HFFc6 (cell line): Measurements from ENCODE around the gene NR1D1. TPM values are rescaled to one million over a fixed set of nuclear protein-coding genes. Genes with fewer than 3 reads are reported as not detected.

ENCODE experiments used
- DNase-seq: peaks from one replicate; pipeline ENCODE4 v3.0.0-alpha.2; 2018
- H3K27ac Mint-ChIP-seq: 2 replicates; pipeline ENCODE4 v1.8.0; 2020; ENCODE audit warnings: mild to moderate bottlenecking, mixed read lengths
- H3K27me3 Mint-ChIP-seq: 2 replicates; pipeline ENCODE4 v1.8.0; 2021; ENCODE audit warnings: mild to moderate bottlenecking, moderate library complexity, mixed read lengths; ENCODE audit not compliant: insufficient read depth
- H3K36me3 Mint-ChIP-seq: 2 replicates; pipeline ENCODE4 v1.8.0; 2021; ENCODE audit warnings: low read depth, mixed read lengths
- H3K4me1 Mint-ChIP-seq: 2 replicates; pipeline ENCODE4 v1.8.0; 2020; ENCODE audit warnings: low read depth, mixed read lengths
- H3K4me3 Mint-ChIP-seq: 2 replicates; pipeline ENCODE4 v1.8.0; 2020; ENCODE audit warnings: mild to moderate bottlenecking, moderate library complexity, mixed read lengths
- H3K9me3 Mint-ChIP-seq: 2 replicates; pipeline ENCODE4 v1.8.0; 2020; ENCODE audit warnings: mild to moderate bottlenecking, mixed read lengths
- total RNA-seq, 6 experiments: library from RNA; stranded (reverse); fragmentation: NEBNext Ultra II Directional; extraction: Animal tissue kit (Norgen Biotek cat#: 25700); gene quantifications; 2 replicates in 1 of 6; 3 replicates in 5 of 6; pipeline ENCODE4 v1.2.3, GENCODE V29; 2021
- TF ChIP-seq, protein P1 (sequence below): fragments of 200-600 bp; sonication (generic); IDR thresholded peaks from 2 replicates; pipeline ENCODE4 v1.5.0; 2021; ENCODE audit warnings: antibody characterized with exemption, mild to moderate bottlenecking

Gene NR1D1
- total RNA-seq, 6 experiments from 2014 or later = 11.2 to 15.8 (median 15.1) TPM

- Mint-ChIP-seq H3K4me3 (no peak overlapping the region), H3K27me3 (no peaks in the 10 kb centered on the region; the same call in 1 of the 2 replicates), H3K9me3 (no peaks in the 10 kb centered on the region), H3K4me1 (peaks cover 60% of the 10 kb centered on the region), H3K27ac (no peak overlapping the region), H3K36me3 (no peaks in the 10 kb centered on the region; the same call in 1 of the 2 replicates)
- TF ChIP-seq, protein P1, sequence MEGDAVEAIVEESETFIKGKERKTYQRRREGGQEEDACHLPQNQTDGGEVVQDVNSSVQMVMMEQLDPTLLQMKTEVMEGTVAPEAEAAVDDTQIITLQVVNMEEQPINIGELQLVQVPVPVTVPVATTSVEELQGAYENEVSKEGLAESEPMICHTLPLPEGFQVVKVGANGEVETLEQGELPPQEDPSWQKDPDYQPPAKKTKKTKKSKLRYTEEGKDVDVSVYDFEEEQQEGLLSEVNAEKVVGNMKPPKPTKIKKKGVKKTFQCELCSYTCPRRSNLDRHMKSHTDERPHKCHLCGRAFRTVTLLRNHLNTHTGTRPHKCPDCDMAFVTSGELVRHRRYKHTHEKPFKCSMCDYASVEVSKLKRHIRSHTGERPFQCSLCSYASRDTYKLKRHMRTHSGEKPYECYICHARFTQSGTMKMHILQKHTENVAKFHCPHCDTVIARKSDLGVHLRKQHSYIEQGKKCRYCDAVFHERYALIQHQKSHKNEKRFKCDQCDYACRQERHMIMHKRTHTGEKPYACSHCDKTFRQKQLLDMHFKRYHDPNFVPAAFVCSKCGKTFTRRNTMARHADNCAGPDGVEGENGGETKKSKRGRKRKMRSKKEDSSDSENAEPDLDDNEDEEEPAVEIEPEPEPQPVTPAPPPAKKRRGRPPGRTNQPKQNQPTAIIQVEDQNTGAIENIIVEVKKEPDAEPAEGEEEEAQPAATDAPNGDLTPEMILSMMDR = no peak
- DNase-seq = no peak
These were observed 28.9 kb downstream of the NR1D1 start for GRCh38 chr17:40071313-40072039.

GRCh38 chr17:40070709-40071312 lies 29.6 kb downstream of the NR1D1 start:
- Mint-ChIP-seq H3K27ac (no peak overlapping the region), H3K36me3 (no peaks in the 10 kb centered on the region; the same call in 1 of the 2 replicates), H3K9me3 (no peaks in the 10 kb centered on the region), H3K4me1 (peaks cover 61% of the 10 kb centered on the region), H3K27me3 (no peaks in the 10 kb centered on the region; the same call in 1 of the 2 replicates), H3K4me3 (no peak overlapping the region)
- DNase-seq = no peak
- TF ChIP-seq, protein P1 = no peak

DNA sequence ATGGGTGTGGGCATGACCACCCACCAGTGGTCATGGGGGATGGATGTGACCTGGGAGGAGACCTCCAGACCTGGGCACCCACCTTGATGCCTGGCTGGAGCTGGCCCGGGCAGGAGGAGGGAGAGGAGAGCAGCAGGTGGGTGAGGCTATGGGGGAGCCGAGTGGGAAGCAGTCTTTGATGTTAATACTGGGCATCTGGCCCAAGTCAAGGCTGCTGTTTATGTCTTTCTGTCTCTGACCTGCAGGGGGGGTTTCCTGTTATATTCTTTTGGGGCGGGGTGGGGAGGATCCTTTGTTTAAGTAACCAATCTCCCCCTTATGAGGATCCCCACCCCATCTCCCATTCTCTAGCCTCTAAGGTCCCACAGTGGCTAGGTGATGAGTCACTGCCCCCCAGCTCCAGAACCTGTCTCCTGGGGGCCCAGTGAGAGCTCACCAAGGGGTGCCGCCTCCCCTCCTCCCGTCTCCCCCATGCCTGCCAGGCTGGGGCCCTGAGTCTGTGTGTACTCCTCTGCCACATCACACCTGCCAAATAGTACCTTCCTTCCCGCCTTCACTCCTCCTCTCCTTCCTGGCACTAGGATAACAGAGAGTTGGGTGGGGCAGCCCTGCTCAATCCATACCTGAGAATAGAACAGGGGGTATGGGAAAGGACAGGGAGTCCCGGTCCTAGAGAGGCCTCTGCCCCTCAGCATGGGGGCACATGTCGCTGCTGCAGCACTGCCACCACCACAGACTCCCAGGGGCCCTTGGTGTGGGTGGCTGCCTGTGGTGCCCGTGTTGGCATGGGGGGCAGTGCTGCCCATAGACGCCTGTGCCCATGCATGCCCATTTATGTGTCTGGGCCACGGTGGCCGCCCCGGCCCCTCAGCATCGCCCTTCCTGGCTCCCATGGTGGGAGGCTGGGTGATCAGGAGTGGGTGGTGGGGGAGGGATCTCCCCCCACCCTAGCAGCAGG lies 30.4 kb downstream of the NR1D1 start:
- TF ChIP-seq, protein P1 = peak; percentile 69
- peak; percentile 43 for DNase-seq
- H3K4me1 Mint-ChIP-seq = peaks cover 60% of the 10 kb centered on the region
- H3K27ac Mint-ChIP-seq = peak overlapping the region; percentile 96
- H3K36me3 Mint-ChIP-seq = no peaks in the 10 kb centered on the region
- H3K9me3 Mint-ChIP-seq = no peaks in the 10 kb centered on the region
- no peaks in the 10 kb centered on the region; the same call in 1 of the 2 replicates for H3K27me3 Mint-ChIP-seq
- H3K4me3 Mint-ChIP-seq = peak overlapping the region; percentile 72

- Mint-ChIP-seq H3K4me3 (peak overlapping the region; percentile 88), H3K4me1 (peaks cover 65% of the 10 kb centered on the region), H3K36me3 (no peaks in the 10 kb centered on the region), H3K27me3 (no peaks in the 10 kb centered on the region; the same call in none of the 2 replicates), H3K27ac (peak overlapping the region; percentile 96), H3K9me3 (no peaks in the 10 kb centered on the region)
- peak; percentile 76 for DNase-seq
- TF ChIP-seq, protein P1 = no peak
These were observed 31.3 kb downstream of the NR1D1 start for GRCh38 chr17:40068917-40069750.

- Mint-ChIP-seq H3K27ac (peak overlapping the region; percentile 96), H3K4me1 (peaks cover 70% of the 10 kb centered on the region), H3K9me3 (no peaks in the 10 kb centered on the region), H3K27me3 (no peaks in the 10 kb centered on the region; the same call in none of the 2 replicates), H3K36me3 (no peaks in the 10 kb centered on the region), H3K4me3 (peak overlapping the region; percentile 88)
- DNase-seq = no peak
- TF ChIP-seq, protein P1 = no peak
These were observed 31.8 kb downstream of the NR1D1 start for GRCh38 chr17:40068584-40068916.
